GM19193 (cell line): ENCODE data around the gene CYS1.

ENCODE experiments used
- POLR2A ChIP-seq: IDR thresholded peaks from 4 replicates; pipeline ENCODE4 v1.6.1; 2011; ENCODE audit not compliant: insufficient read depth, insufficient read length; ENCODE audit errors: extremely low read depth

The CYS1 gene

GRCh38 chr2:10064932-10065772 lies 15.1 kb downstream of the CYS1 start:
- no peak for TF ChIP-seq POLR2A

DNA sequence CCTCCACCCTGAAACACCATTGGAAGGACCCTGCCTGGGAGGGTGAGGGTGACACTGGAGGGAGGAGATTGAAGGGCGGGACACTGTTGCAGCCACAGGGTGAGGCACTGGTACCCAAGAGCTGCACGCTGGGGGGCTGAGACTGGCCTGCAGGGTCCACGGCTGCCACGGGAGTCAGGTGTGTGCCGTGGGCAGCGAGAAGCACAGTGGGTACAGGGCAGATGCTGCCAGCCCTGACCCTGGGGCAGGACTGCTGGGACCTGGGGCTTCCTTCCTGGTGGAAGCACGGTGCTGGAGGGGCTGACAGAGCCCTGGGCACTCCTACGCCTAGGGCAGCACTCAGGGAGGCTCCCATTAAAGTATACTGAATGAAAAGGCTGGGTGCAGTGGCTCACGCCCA lies 16.6 kb downstream of the CYS1 start:
- TF ChIP-seq POLR2A: no peak

DNA sequence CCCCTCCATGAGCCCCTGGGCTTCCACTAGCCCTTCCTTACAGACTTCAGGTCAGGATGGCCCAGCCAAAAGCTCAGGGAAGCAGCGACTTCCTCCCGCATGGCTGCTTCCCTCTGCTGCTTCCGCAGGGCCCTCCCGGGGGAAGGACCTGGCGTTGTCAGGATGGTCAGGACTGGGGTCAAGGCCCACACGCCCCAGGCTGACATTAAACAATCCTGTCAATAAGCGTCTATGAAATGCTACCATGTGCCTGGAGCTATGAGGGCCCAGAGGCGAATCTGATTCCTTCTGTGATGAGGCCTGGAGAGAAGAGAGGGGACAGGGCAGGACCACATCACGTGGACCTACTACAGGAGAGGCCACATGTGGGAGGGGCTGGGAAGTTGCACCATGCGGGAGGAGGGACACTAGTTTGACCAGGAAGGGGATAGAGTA lies 17.3 kb downstream of the CYS1 start:
- no peak for TF ChIP-seq POLR2A

GRCh38 chr2:10061221-10061925 lies 18.8 kb downstream of the CYS1 start:
- TF ChIP-seq POLR2A: no peak

- no peak for TF ChIP-seq POLR2A
Observed at GRCh38 chr2:10059552-10060335, 20.5 kb downstream of the CYS1 start.

GRCh38 chr2:10059016-10059351 lies 21.2 kb downstream of the CYS1 start:
- TF ChIP-seq POLR2A: no peak

DNA sequence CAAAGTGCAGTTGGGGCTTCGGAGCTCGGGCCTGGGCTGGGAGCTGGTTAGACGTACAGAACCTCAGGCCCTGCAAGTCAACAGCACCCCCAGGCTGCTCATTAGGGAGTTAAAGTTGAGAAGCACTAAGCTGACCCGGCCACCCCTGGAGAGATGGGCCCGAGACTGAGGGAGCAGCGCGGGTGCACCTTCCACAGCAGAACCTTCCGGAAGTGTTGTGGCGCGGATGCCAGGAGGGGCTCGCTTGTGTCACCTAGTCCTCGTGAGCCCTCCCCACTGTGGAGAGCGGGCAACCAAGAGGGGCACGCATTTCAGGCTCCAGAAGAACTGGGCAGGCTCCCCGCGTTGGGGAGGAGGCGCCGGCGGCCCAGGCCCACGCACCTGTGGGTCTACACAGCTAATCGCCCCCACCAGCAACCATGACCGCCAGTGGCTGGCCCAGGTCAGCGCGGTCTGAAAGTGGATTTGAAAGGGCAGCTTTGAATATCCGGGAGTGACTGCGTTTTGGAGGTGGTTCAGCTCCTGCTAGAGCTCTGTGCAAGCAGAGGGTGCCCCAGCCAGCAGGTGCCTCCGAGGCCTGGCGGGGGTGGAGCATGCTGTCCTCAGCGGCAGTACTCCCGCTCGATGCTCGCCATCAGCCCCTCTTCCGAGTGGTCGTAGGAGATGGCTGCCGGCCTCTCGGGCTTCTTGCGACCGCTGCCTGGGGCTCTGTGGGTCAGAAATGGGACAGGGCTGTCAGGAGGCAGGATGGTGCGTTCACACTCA lies 21.8 kb downstream of the CYS1 start:
- TF ChIP-seq POLR2A: no peak

GRCh38 chr2:10057231-10058107 lies 22.7 kb downstream of the CYS1 start:
- TF ChIP-seq POLR2A: no peak

GRCh38 chr2:10056439-10056838 lies 23.8 kb downstream of the CYS1 start:
- TF ChIP-seq POLR2A: no peak

DNA sequence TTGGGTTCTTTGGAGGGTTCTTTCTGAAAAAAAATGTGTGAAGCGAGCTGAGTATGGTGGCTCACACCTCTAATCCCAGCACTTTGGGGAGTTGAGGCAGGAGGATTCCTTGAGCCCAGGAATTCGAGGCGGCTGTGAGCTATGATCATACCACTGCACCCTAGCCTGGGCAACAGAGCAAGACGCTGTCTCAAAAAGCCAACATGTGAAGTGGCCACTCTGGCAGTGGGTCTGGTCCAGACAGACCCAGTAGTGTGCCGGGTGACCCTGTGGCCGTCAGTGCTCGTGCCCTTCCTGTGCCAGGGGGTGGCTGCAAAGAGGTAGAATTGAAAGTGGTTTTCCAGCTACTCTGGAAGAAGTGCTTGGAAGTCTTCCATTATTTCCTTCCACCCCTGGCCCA lies 25.2 kb downstream of the CYS1 start:
- TF ChIP-seq POLR2A: no peak

DNA sequence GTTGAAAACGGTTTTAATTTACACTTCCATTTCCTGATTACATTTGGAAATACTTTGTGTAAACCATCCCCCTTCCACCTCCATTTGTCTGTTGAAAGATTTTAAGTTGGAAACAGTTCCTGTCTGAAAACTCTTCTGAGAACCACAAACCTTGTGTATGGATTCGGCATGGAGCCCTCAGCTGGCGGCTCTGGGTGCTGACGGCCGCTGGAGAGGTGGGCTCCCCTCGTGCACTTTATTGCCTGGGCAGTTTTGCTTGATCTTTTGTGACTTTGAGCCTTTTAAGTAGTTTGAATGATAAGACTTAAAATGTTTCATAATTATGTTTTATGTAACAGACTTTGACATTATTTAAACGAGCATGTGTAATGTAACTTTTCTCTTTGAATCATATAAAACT lies 25.8 kb downstream of the CYS1 start:
- TF ChIP-seq POLR2A: no peak

- TF ChIP-seq POLR2A: no peak
Observed at GRCh38 chr2:10053351-10053750, 26.9 kb downstream of the CYS1 start.

DNA sequence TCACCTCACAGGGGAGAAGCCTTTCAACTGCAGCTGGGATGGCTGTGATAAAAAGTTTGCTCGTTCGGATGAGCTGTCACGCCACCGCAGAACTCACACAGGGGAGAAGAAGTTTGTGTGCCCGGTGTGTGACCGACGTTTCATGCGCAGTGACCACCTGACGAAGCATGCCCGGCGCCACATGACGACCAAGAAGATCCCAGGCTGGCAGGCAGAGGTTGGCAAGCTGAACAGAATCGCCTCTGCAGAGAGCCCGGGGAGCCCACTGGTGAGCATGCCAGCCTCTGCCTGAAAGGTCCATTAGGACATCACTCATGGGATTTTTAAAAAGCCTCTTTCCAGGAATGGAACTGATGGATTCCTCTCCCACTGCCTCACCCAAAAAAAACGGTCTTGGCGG lies 28.0 kb downstream of the CYS1 start:
- TF ChIP-seq POLR2A: no peak

DNA sequence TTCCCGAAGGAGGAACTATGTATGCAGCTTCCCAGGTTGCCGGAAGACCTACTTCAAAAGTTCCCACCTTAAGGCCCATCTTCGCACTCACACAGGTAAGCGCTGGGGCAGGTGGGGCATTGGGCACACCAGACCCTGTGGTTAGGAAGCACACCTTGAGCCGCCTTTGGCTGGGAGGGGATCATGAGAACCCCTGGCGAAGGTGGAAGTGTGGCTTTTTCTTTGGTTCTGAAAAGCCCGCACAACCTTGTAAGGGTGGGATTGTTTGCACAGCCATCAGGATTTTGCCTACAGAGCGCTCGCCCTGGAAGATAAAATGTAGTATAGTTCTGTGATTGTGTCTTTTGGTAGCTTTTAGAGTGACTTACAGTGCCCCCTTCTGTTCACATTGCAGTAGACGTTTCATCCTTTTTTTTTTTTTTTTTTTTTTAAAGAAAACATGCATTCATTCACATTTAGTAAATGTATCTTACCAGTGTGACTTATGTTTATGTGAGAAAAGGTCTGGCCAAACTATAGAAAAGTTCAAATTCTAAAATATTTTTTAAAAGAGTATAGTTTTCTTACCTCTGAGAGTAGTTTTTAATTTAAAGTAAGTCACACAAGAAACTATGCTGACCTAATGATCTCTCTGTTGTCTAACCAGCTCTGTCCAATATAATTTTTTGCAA lies 31.6 kb downstream of the CYS1 start:
- no peak for TF ChIP-seq POLR2A
